Measurements from ENCODE around the gene SCTR. TPM values are rescaled to one million over a fixed set of nuclear protein-coding genes. Genes with fewer than 3 reads are reported as not detected.
A peak's percentile ranks its signal among the peaks of the same experiment; 100 is the strongest.

The SCTR gene
- total and polyA plus RNA-seq, 2 of the 13 experiments (the other 11 are each of a cell fraction or from before 2014, with no cell fraction given), result not detected

DNA sequence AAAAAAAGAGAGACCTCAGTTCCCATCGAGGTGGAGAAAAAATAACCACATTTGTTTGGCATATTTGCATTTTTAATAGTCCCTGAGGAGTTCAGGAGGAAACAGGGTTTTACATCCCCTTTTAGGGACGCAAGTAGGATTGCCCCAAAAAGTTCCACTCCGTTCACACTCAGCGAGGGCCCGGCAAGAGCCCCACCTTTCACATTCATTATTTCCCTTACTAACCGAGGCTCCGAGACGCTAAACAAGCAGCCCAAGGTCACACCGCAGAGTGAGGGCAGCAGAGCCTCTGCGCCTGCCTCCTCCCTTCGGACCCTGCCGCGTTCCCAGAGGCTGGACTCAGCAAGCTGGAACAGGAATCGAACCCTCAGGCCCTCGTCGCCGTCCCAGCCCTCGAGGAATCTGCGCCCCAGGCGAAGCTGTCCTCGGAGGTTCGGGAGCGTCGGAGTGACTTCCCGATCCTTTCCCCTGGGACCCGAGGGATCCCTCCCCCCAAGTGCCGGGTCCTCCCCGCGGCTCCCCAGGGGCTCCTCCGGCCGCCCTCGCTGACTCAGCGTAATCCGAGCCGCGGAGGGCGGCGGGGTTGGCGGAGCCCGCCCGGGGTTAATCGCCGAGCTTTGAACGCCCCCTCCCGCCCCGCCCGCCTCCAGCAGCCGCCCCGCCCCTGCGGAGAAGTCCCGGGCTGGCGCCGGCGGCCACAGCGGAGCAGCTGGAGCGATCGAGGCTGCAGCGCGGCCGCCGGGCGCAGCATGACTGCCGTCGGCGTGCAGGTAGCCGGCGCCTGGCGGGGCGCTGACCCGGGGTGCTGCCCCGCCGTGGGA, 92.9 kb downstream of the SCTR start, which contains the start of gene TMEM37 (continued):
- TF ChIP-seq, protein P1, sequence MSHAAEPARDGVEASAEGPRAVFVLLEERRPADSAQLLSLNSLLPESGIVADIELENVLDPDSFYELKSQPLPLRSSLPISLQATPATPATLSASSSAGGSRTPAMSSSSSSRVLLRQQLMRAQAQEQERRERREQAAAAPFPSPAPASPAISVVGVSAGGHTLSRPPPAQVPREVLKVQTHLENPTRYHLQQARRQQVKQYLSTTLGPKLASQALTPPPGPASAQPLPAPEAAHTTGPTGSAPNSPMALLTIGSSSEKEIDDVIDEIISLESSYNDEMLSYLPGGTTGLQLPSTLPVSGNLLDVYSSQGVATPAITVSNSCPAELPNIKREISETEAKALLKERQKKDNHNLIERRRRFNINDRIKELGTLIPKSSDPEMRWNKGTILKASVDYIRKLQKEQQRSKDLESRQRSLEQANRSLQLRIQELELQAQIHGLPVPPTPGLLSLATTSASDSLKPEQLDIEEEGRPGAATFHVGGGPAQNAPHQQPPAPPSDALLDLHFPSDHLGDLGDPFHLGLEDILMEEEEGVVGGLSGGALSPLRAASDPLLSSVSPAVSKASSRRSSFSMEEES (CRISPR knock-in tag; IDR thresholded peaks at IDR 0.05), result peak; percentile 53; the same call in 1 of the 2 replicates
- TF ChIP-seq CHCHD3 (CRISPR knock-in tag; IDR thresholded peaks at IDR 0.05) (no peak), HOXA7 (CRISPR knock-in tag; IDR thresholded peaks at IDR 0.05) (no peak), ZNF746 (CRISPR knock-in tag; IDR thresholded peaks at IDR 0.05) (peak; percentile 95), ZBTB1 (CRISPR knock-in tag; IDR thresholded peaks at IDR 0.05; ENCODE audit: borderline replicate concordance) (no peak), MAFK (conservative IDR thresholded peaks at IDR 0.05 in 1 of 2, IDR thresholded peaks at IDR 0.05 in 1 of 2; ENCODE audit: low read length in 2 of 2) (peak; percentile 99 to 100), SRSF1 (optimal IDR thresholded peaks at IDR 0.05; ENCODE audit: low read depth, low read length) (peak; percentile 54), EZH2 (conservative IDR thresholded peaks at IDR 0.05; ENCODE audit: low read depth, low read length) (no peak), MIER3 (CRISPR knock-in tag; IDR thresholded peaks at IDR 0.05; ENCODE audit: borderline replicate concordance) (no peak), ZNF24 (IDR thresholded peaks at IDR 0.05) (no peak), ZKSCAN8 (CRISPR knock-in tag; IDR thresholded peaks at IDR 0.05; ENCODE audit: borderline replicate concordance) (no peak), NFKBIZ (CRISPR knock-in tag; IDR thresholded peaks at IDR 0.05) (0 out of 2 replicates have a peak, but pooled peaks have one; percentile 44), ISX (CRISPR knock-in tag; conservative IDR thresholded peaks at IDR 0.05) (no peak), STAG1 (CRISPR knock-in tag; IDR thresholded peaks at IDR 0.05) (peak; percentile 25; the same call in 1 of the 2 replicates), ZSCAN29 (CRISPR knock-in tag; conservative IDR thresholded peaks at IDR 0.05) (peak; percentile 88), KLF12 (CRISPR knock-in tag; IDR thresholded peaks at IDR 0.05; ENCODE audit: borderline replicate concordance) (peak; percentile 96), FOXA3 (CRISPR knock-in tag; IDR thresholded peaks at IDR 0.05) (peak; percentile 61), GABPA (IDR thresholded peaks at IDR 0.05; ENCODE audit: low read depth, low read length) (no peak), GABPA (CRISPR knock-in tag; IDR thresholded peaks at IDR 0.05; ENCODE audit: low read depth) (no peak)
- TF ChIP-seq, protein P2, sequence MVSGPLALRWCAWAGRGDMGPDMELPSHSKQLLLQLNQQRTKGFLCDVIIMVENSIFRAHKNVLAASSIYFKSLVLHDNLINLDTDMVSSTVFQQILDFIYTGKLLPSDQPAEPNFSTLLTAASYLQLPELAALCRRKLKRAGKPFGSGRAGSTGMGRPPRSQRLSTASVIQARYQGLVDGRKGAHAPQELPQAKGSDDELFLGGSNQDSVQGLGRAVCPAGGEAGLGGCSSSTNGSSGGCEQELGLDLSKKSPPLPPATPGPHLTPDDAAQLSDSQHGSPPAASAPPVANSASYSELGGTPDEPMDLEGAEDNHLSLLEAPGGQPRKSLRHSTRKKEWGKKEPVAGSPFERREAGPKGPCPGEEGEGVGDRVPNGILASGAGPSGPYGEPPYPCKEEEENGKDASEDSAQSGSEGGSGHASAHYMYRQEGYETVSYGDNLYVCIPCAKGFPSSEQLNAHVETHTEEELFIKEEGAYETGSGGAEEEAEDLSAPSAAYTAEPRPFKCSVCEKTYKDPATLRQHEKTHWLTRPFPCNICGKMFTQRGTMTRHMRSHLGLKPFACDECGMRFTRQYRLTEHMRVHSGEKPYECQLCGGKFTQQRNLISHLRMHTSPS (CRISPR knock-in tag; IDR thresholded peaks at IDR 0.05; ENCODE audit: low read depth), result peak; percentile 84
- TF ChIP-seq, protein P3, sequence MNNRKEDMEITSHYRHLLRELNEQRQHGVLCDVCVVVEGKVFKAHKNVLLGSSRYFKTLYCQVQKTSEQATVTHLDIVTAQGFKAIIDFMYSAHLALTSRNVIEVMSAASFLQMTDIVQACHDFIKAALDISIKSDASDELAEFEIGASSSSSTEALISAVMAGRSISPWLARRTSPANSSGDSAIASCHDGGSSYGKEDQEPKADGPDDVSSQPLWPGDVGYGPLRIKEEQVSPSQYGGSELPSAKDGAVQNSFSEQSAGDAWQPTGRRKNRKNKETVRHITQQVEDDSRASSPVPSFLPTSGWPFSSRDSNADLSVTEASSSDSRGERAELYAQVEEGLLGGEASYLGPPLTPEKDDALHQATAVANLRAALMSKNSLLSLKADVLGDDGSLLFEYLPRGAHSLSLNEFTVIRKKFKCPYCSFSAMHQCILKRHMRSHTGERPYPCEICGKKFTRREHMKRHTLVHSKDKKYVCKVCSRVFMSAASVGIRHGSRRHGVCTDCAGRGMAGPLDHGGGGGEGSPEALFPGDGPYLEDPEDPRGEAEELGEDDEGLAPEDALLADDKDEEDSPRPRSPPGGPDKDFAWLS (CRISPR knock-in tag; IDR thresholded peaks at IDR 0.05; ENCODE audit: borderline replicate concordance), result peak; percentile 87
